ENCODE data around the gene DLEC1. TPM values are rescaled to one million over a fixed set of nuclear protein-coding genes. Genes with fewer than 3 reads are reported as not detected.
"Not testable (repeated sequence)": the region's sequence is repeated elsewhere in the genome, so short reads cannot be mapped to it uniquely, and the experiment has no call there.

The DLEC1 gene
- total RNA-seq, 1 donor from 2014 or later: 0.54 TPM

GRCh38 chr3:38157595-38157994 lies 118.6 kb downstream of the DLEC1 start:
- no peaks in the 10 kb centered on the region for H3K9me3 Mint-ChIP-seq

GRCh38 chr3:38158472-38158871 lies 119.5 kb downstream of the DLEC1 start:
- no peaks in the 10 kb centered on the region for H3K36me3 Mint-ChIP-seq (ENCODE audit: low read depth)
- H3K27me3 Mint-ChIP-seq: no peaks in the 10 kb centered on the region

More at GRCh38 chr3:38157595-38157994, 118.6 kb downstream of the DLEC1 start:
- intact Hi-C loops (cut with micrococcal nuclease): no loop called here
- Mint-ChIP-seq H3K27ac (no peak overlapping the region), H3K36me3 (ENCODE audit: low read depth) (no peaks in the 10 kb centered on the region), H3K27me3 (no peaks in the 10 kb centered on the region), H3K4me3 (no peak overlapping the region), H3K4me1 (peaks cover 20% of the 10 kb centered on the region)
- peak; percentile 46 for DNase-seq

DNA sequence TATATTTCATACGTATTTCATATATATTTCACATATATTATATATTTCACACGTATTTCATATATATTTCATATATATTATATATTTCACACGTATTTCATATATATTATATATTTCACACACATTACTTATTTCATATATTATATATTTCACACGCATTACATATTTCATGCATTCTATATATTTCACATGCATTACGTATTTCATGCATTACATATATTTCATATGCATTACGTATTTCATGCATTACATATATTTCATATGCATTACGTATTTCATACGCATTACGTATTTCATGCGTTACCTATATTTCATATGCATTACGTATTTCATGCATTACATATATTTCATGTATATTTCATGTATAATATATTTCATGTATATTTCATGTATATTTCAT lies 121.7 kb downstream of the DLEC1 start:
- H3K36me3 Mint-ChIP-seq (ENCODE audit: low read depth); H3K27ac Mint-ChIP-seq; H3K9me3 Mint-ChIP-seq; H3K4me3 Mint-ChIP-seq; DNase-seq; H3K27me3 Mint-ChIP-seq: not testable (repeated sequence)
- peaks cover 10% of the 10 kb centered on the region for H3K4me1 Mint-ChIP-seq
- intact Hi-C loops (cut with micrococcal nuclease): loop anchor here (10.0 kb wide), 2 partner anchors 294 to 1244 kb away; partner anchors contain the start of genes ACVR2B and RPSA

More at GRCh38 chr3:38158472-38158871, 119.5 kb downstream of the DLEC1 start:
- H3K4me1 Mint-ChIP-seq: peaks cover 16% of the 10 kb centered on the region
- no peak overlapping the region for H3K4me3 Mint-ChIP-seq
- no peaks in the 10 kb centered on the region for H3K9me3 Mint-ChIP-seq
- intact Hi-C loops (cut with micrococcal nuclease): no loop called here
- peak; percentile 54 for DNase-seq
- H3K27ac Mint-ChIP-seq: no peak overlapping the region

DNA sequence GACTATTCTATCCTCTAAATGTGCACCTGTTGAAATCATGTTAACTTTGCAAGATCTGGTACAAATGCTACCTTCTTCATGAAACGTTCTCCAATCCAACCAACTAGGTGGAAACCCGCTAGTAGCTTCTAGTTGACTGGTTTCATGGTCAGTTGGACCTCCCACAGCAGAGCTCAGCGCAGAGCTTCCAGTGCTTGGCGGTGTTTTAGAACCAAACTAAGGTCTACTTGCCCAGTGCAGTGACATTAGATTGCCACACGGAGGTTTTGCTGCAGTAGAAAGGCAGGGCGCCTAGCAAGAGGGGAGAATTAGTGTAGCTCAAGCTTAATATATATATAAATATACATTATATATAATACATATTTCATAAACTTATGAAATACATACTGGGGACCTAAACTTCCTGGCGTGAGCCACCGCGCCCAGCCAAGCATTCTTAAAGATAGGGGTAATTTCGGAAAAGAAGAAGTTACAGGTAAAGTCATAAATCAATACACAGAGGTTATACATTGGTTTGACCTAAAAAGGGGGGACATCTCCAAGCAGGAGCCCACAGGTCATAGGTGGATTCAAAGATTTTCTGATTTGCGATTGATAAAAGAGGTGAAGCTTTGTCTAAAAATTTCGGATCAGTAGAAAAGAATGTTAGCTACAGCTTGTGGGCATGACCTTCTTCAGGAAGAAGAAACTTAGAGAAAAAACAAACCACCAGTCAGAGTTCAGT lies 124.3 kb downstream of the DLEC1 start:
- Mint-ChIP-seq H3K9me3 (no peaks in the 10 kb centered on the region), H3K4me1 (peaks cover 30% of the 10 kb centered on the region), H3K27me3 (no peaks in the 10 kb centered on the region), H3K36me3 (ENCODE audit: low read depth) (peaks cover 23% of the 10 kb centered on the region), H3K4me3 (peak overlapping the region; percentile 28), H3K27ac (no peak overlapping the region)
- intact Hi-C loops (cut with micrococcal nuclease): loop anchor here (10.0 kb wide), 2 partner anchors 292 to 1242 kb away; partner anchors contain the start of genes ACVR2B and RPSA
- DNase-seq: peak; percentile 74

- peak overlapping the region; percentile 95 for H3K4me3 Mint-ChIP-seq
- DNase-seq: no peak
- H3K9me3 Mint-ChIP-seq: no peaks in the 10 kb centered on the region
- H3K4me1 Mint-ChIP-seq: peaks cover 37% of the 10 kb centered on the region
- intact Hi-C loops (cut with micrococcal nuclease): loop anchor here (2.0 to 10.0 kb wide), 4 partner anchors 41 to 1241 kb away; partner anchors contain the start of genes ACVR2B, DLEC1 and RPSA
- peaks cover 26% of the 10 kb centered on the region for H3K36me3 Mint-ChIP-seq (ENCODE audit: low read depth)
- H3K27me3 Mint-ChIP-seq: no peaks in the 10 kb centered on the region
- peak overlapping the region; percentile 98 for H3K27ac Mint-ChIP-seq
Measured at GRCh38 chr3:38163841-38164642, 125.0 kb downstream of the DLEC1 start.

- H3K27ac Mint-ChIP-seq: peak overlapping the region; percentile 98
- H3K9me3 Mint-ChIP-seq: no peaks in the 10 kb centered on the region
- no peak for DNase-seq
- H3K4me3 Mint-ChIP-seq: peak overlapping the region; percentile 95
- intact Hi-C loops (cut with micrococcal nuclease): loop anchor here (2.0 to 10.0 kb wide), 4 partner anchors 40 to 1240 kb away; partner anchors contain the start of genes ACVR2B, DLEC1 and RPSA
- H3K4me1 Mint-ChIP-seq: peaks cover 42% of the 10 kb centered on the region
- H3K36me3 Mint-ChIP-seq (ENCODE audit: low read depth): peaks cover 29% of the 10 kb centered on the region
- H3K27me3 Mint-ChIP-seq: no peaks in the 10 kb centered on the region
Measured at GRCh38 chr3:38164643-38164951, 125.6 kb downstream of the DLEC1 start.

GRCh38 chr3:38164952-38165721 lies 126.1 kb downstream of the DLEC1 start, which contains the start of gene OXSR1:
TSS of gene OXSR1 (plus strand) at chr3:38165537. CDS start at chr3:38165877, 340 bp downstream.
- Mint-ChIP-seq H3K27me3 (no peaks in the 10 kb centered on the region), H3K9me3 (no peaks in the 10 kb centered on the region), H3K27ac (peak within 1 kb of the TSS; percentile 98), H3K4me3 (peak within 1 kb of the TSS; percentile 95), H3K4me1 (peaks cover 44% of the 10 kb centered on the region), H3K36me3 (ENCODE audit: low read depth) (peaks cover 30% of the 10 kb centered on the region)
- peak; percentile 99 for DNase-seq
- intact Hi-C loops (cut with micrococcal nuclease): loop anchor here (1.0 to 10.0 kb wide), 8 partner anchors 28 to 1240 kb away; partner anchors contain the start of genes ACAA1, ACVR2B, DLEC1 and RPSA

GRCh38 chr3:38165722-38166387 lies 126.8 kb downstream of the DLEC1 start:
- Mint-ChIP-seq H3K36me3 (ENCODE audit: low read depth) (peaks cover 30% of the 10 kb centered on the region), H3K4me3 (peak overlapping the region; percentile 95), H3K4me1 (peaks cover 51% of the 10 kb centered on the region), H3K27ac (peak overlapping the region; percentile 98), H3K27me3 (no peaks in the 10 kb centered on the region), H3K9me3 (no peaks in the 10 kb centered on the region)
- intact Hi-C loops (cut with micrococcal nuclease): loop anchor here (1.0 to 10.0 kb wide), 8 partner anchors 29 to 1239 kb away; partner anchors contain the start of genes ACAA1, ACVR2B, DLEC1 and RPSA
- no peak for DNase-seq

GRCh38 chr3:38167591-38167990 lies 128.6 kb downstream of the DLEC1 start:
- peak; percentile 51 for DNase-seq
- intact Hi-C loops (cut with micrococcal nuclease): loop anchor here (5.0 to 10.0 kb wide), 4 partner anchors 90 to 1237 kb away; partner anchors contain the start of genes ACVR2B and RPSA
- Mint-ChIP-seq H3K4me1 (peaks cover 61% of the 10 kb centered on the region), H3K27me3 (no peaks in the 10 kb centered on the region), H3K27ac (peak overlapping the region; percentile 79), H3K9me3 (no peaks in the 10 kb centered on the region), H3K4me3 (peak overlapping the region; percentile 95), H3K36me3 (ENCODE audit: low read depth) (peaks cover 30% of the 10 kb centered on the region)

- peaks cover 64% of the 10 kb centered on the region for H3K4me1 Mint-ChIP-seq
- peak overlapping the region; percentile 71 for H3K27ac Mint-ChIP-seq
- H3K4me3 Mint-ChIP-seq: peak overlapping the region; percentile 15
- intact Hi-C loops (cut with micrococcal nuclease): loop anchor here (2.0 to 10.0 kb wide), 5 partner anchors 16 to 1236 kb away; partner anchors contain the start of genes ACVR2B and RPSA
- H3K27me3 Mint-ChIP-seq: no peaks in the 10 kb centered on the region
- peak; percentile 34 for DNase-seq
- H3K9me3 Mint-ChIP-seq: no peaks in the 10 kb centered on the region
- peaks cover 30% of the 10 kb centered on the region for H3K36me3 Mint-ChIP-seq (ENCODE audit: low read depth)
Measured at GRCh38 chr3:38168151-38169026, 129.4 kb downstream of the DLEC1 start.

DNA sequence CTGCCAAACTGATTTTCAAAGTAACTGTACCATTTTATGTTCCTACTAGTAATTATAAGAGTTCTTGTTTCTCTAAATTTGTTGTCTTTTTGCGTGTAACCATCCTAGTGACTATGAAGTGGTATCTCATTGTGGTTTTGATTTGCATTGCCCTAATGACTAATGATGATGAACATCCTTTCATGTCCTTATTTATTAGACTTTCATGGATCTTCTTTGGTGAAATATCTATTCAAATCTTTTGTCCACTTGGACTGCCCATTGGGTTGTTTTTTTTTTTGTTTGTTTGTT lies 130.0 kb downstream of the DLEC1 start:
- Mint-ChIP-seq H3K4me1 (peaks cover 69% of the 10 kb centered on the region), H3K36me3 (ENCODE audit: low read depth) (peaks cover 30% of the 10 kb centered on the region), H3K4me3 (peak overlapping the region; percentile 15), H3K9me3 (no peaks in the 10 kb centered on the region), H3K27me3 (no peaks in the 10 kb centered on the region), H3K27ac (peak overlapping the region; percentile 71)
- no peak for DNase-seq
- intact Hi-C loops (cut with micrococcal nuclease): loop anchor here (2.0 to 10.0 kb wide), 5 partner anchors 16 to 1236 kb away; partner anchors contain the start of genes ACVR2B and RPSA

- Mint-ChIP-seq H3K4me3 (no peak overlapping the region), H3K9me3 (no peaks in the 10 kb centered on the region)
- no peak for DNase-seq
Measured at GRCh38 chr3:38170722-38171121, 131.7 kb downstream of the DLEC1 start.

More at GRCh38 chr3:38170722-38171121, 131.7 kb downstream of the DLEC1 start:
- Mint-ChIP-seq H3K27me3 (no peaks in the 10 kb centered on the region), H3K36me3 (ENCODE audit: low read depth) (peaks cover 31% of the 10 kb centered on the region), H3K27ac (no peak overlapping the region), H3K4me1 (peaks cover 71% of the 10 kb centered on the region)
- intact Hi-C loops (cut with micrococcal nuclease): no loop called here
